Activated CD4-positive, CD25-positive, alpha-beta regulatory T cell treated with anti-CD3 and anti-CD28 coated beads, Interleukin-2, amount 50 U/mL, for 24 hours (primary cell): Measurements from ENCODE around the gene FAM153A.
A peak's percentile ranks its signal among the peaks of the same experiment; 100 is the strongest.
"Not testable (repeated sequence)": the region's sequence is repeated elsewhere in the genome, so short reads cannot be mapped to it uniquely, and the experiment has no call there.

ENCODE experiments used
- ATAC-seq, 2 donors: fragments of 150-1000 bp; cut with Tn5 transposase; one replicate each; pipeline ENCODE4 v1.10.0; 2021; ENCODE audit warnings: mild to moderate bottlenecking in 1 of 2, moderate library complexity in 1 of 2

The FAM153A gene

DNA sequence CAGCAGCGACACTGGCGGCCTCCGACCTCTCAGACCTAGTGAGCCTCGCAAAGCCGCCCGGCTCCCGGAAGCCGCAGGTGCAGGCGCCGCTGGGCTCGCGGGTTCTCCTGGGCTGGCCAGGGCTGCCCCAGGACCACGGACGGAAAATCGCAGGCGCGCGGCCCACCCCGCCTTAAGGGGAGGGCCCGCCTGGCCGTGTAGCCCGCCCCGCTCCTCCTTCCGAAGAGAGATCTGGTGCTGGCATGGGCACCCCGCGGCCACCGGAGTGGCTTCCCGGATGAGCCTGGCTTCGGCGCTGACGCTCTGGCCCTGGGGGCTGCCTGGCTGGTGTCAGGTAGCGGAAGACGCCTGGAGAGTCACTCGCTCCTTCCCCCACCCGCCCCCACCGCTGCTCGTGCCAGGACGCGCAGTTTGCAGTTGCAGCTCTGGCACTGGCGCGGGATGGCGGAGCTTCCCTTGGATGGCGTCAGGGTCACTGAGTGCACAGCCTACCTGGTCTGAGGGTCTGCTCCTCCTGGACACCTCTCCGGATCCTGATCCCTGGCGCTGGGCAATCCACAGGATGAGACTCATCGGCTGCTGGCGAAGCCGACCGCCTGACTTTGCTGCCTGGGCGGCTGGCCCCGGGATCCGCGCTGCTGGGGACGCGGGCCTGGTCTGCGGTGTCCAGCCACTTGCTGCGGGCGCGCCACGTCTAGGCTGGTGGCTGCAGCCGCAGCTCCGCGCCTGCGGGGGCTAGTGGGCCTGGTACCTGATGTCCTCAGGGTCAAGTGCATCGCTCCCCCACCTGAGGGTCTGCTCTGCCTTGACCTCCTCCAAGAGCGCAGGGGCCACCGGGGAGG lies at the start of gene FAM153A:
TSS of gene FAM153A (minus strand) at position 108 of the 842 bp plus-strand sequence.
- ATAC-seq: peak; percentile 97 to 98

DNA sequence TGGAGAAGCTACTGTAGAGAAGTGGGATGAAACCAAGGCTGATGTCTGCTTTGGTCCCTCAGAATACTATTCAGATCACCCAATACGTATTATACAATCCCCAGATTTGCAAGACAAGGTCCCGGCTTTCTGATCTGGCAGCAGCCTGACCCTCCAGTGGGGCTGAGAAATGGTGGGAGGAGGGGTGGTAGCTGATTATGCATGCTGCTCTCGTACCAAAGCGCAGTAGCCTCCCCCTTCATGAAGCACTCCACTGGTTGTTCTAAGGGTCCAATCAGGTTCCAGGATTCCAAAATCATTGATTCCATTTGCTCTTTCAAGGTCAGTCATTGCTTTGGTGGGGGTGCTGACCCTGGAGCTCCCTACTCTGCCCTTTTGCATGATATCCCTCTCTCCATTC lies 49.6 kb upstream of the FAM153A start:
- not testable (repeated sequence) for ATAC-seq

DNA sequence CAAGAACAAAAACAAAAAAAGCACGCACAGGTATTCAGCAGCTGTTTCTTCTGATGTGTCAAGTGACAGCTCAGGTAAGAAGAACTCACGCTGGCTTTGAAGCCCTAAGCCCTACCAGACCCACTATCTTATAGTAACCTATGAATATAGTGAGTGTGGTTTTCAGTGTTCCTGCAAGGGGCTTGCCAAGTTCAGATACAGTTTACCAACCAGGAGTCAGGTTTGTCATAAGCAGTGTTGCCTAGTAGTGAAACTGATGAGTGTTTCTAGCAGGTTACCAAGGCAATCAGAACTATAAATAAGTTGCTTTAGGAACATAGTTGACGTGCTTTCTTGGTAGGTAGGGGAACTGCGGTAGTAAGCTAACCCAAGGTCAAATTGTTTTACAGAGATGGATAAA lies 43.4 kb upstream of the FAM153A start:
- peak; percentile 98 to 99 for ATAC-seq

DNA sequence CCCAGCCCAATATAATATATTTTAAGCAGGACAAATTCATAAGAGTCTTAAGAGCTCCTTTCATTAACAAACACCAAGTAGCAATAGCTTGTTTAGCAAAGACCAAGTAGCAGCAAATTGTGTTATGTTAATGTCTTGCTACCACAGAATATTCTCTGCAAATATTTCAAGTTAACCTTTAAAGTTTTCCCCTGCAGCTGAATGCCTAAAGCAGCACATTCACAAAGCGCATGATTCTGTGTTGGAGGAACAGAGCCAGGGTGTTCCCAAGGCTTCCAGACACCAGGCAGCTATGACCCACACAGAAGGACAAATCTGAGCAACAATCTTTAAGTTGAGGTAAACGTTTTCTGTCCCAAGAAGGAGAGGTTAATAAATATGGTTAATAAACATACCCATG lies 42.1 kb upstream of the FAM153A start:
- not testable (repeated sequence) for ATAC-seq

DNA sequence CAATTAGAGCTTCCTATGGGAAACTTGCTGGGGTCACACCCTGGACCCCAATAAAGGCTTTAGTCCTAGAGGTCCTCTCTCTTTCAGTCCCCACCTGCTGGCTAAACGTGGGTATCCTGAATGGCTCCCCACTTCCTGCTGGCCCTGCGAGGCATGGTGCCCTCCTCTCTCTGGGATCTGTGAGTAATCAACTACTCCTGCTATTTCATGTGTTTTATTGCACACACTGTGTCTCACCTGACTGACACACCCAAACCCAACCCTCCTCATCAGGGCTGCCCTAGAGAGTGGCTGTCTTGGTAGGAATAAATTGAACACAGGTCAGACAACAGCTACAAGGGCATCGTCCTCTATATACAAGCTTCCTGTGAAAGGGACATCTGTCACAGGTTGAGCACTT lies 39.8 kb upstream of the FAM153A start:
- ATAC-seq: not testable (repeated sequence)

DNA sequence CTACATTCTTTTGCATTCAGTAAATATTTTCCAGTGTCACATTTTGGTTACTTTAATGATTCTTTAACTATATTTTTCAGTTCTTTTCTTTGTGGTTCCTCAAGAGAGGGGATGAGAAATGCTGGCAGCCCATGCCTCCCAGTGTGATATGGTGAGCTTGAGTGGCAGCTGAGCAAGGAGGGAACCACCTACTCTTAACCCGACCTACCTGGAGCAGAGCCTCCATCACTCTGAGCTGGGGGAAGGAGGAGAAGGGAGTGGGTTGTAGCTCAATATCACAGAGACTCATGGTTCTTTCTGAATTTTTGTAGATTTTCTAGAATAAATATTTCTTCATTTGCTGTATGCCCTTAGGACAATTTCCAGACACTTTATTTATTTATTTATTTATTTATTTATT lies 37.0 kb upstream of the FAM153A start:
- ATAC-seq: not testable (repeated sequence)

DNA sequence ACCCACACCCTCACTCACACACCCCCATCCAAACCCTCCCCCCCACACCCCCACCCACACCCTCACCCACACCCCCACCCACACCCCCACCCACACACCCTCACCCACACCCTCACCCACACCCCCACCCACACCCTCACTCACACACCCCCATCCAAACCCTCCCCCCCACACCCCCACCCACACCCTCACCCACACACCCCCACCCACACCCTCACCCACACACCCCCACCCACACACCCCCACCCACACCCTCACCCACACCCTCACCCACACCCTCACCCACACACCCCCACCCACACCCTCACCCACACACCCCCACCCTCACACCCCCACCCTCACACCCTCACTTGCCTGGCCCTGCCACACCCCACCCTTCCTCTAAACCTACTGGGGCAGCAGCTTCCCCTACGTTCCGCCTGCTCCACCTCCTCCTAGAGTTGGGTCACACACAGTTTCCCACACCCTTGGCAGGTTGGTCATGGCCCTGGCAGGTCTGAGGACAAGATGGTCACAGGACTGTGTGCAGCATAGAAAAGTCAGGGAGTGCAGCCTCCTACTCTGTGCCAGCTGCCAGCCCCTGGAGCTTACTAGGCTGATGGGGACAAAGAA lies 30.2 kb upstream of the FAM153A start:
- ATAC-seq: peak in 1 of 2 donors; percentile 6

DNA sequence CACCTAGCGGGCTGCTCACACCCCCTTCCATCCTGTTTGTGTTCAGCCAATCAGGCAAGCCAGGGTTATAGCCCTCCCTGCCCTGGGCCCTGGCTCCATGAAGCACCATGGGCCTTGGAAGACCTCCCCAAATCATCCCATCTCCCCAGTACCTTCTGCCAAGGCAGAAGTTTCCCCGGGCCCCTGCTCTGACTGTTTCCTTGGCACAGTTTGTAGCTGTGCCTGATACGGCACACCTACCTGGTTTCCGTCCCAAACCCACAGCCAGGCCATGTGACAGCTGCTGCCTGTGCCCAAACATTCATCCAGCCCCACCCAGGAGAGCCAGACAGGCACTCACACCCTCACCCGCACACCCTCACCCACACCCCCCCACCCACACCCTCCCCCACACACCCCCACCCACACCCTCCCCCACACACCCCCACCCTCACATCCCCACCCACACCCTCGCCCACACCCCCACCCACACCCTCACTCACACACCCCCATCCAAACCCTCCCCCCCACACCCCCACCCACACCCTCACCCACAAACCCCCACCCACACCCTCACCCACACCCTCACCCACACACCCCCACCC lies 29.6 kb upstream of the FAM153A start:
- not testable (repeated sequence) for ATAC-seq

DNA sequence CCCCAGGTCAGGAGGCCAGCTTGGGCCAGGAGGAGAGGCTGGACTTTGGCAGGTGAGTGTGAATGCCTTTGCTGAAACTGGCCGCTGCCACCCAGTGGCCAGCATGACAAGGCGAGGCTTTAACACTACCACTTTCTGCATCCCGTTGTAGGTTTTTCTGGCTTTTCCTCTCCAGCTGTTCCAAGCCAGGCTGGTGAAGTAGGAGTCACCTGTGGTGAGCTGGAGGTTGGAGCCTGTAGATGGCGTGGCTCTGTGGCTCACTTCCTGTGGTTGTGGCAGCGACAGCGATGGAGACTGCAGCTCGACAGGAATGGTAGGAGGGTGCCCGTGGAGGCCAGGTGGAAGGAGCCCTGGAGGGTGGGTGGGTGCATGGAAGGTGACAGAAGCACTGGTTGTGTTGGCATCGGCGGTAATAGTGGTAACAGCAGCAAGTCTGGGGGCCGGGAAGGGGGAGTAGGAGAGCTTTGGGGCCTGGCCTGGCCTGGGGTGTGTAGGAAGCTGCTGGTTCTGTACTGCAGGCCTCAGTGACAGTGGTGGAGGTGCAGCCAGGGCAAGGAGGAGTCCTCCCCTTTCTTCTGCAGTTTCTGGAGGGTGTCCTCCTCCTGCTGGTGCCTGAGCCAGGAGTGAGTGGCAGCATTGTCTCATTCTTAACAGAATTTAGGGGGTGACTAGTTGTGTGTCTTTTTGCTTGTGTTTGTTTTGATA lies 26.7 kb upstream of the FAM153A start:
- ATAC-seq: peak; percentile 83 to 86

DNA sequence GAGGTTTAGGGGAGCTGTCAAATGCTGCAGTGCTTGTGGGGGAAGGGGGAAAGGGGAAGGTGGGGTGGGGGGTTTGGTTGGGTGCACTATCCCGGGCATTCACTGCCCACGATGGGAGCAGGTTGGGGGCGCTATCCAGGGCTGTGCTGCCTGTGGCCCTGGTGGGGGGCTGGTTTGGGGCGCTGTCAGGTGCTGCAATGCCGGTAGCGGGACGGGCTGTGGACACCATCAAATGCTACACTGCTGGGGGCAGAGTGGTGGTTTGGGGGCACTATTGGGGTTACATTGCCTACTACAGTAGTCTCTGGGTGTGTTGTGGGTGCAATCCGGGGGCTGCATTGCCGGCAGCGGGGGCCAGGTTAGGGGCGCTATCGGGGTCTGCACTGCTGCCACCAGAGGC lies 25.7 kb upstream of the FAM153A start:
- ATAC-seq: not testable (repeated sequence)

DNA sequence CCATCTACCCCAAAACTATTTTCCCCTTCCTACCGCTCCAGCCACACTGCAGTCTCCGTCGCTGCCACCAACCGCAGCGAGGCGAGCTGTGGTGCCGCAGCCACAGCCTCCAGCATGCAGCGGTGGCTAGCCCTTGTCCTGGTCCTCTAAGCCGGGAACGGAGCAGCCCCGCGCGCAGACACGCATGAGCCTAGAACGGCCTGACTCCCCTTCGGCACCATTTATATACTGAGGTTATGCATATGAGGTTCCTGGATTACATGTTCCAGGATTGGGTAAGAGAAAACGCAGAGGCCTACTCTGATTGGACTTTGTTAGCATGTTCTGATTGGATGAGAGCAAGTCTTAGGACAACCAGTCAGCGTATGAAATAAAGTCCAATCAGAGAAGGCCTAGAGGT lies 24.6 kb upstream of the FAM153A start:
- ATAC-seq: not testable (repeated sequence)

DNA sequence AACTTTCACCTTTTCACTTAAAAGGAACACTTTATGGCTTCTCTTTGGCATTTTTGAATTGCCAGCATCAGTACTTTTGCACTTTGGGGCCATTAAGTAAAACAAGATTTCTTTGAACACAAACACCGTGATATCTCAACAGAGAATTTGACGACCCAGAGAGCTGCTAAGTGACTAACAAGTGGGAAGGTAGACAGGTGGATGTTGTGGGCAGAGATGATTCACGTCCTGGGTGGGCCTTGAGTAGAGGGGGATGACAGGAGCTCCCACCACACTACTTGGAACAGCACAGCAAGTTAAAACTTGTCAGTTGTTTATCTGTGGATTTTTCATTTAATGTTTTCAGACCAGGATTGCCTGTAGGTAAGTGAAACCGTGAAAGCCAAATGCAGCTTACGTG lies 18.7 kb upstream of the FAM153A start:
- ATAC-seq: peak; percentile 94

DNA sequence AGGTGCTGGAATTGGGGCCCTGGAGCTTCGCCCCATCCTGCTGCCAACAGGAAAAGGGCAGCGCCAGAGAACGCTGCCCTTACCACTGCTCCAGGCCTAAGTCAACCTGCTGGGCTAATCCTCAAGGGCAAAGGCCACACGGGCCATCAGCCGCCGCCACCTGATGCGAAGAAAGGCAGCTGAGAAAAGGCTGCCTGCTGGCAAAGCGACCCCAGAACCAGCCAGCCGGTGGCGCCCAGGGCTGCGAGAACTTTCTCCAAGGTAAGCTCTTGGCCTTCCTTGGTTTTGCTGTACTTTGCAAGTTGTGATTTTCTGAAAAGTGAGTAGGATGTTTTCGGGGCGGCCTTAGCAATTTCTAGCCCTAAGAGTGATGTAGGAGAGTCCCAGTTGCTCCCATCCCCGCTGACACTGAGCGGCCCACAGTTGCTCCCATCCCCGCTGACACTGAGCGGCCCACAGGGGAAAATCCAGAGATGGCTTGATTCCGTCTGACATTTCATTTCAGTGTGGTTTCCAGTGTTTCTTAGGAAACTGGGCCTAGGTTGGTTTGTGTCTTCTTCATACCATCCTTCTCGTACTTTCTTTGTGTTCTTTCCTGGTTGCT lies 15.6 kb upstream of the FAM153A start:
- ATAC-seq: not testable (repeated sequence)

DNA sequence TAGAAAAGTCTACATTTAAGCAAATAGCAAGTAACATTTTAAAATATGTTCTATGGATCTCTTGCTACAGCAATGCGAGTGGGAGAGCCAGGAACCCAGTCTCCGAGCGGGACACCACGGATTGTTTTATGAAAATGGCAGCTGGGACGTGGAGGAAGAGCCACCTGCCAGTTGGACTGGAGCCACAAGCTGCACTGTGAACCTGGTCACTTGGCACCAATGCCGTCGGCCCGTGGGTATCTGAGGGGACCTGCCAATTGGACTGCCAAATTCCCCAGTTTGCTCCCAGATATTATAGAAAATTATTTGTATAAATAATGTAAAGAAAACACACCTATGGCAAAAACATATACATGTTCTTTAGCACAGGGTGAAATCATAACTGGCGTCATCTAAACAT lies 10.6 kb upstream of the FAM153A start:
- not testable (repeated sequence) for ATAC-seq

DNA sequence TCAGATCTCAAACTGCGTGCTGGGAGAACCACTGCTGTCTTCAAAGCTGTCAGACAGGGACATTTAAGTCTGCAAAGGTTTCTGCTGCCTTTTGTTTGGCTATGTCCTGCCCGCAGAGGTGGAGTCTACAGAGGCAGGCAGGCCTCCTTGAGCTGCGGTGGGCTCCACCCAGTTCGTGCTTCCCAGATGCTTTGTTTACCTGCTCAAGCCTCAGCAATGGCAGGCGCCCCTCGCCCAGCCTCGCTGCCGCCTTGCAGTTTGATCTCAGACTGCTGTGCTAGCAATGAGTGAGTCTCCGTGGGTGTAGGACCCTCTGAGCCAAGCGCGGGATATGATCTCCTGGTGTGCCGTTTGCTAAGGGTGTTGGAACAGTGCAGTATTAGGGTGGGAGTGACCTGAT lies 8.9 kb upstream of the FAM153A start:
- not testable (repeated sequence) for ATAC-seq

DNA sequence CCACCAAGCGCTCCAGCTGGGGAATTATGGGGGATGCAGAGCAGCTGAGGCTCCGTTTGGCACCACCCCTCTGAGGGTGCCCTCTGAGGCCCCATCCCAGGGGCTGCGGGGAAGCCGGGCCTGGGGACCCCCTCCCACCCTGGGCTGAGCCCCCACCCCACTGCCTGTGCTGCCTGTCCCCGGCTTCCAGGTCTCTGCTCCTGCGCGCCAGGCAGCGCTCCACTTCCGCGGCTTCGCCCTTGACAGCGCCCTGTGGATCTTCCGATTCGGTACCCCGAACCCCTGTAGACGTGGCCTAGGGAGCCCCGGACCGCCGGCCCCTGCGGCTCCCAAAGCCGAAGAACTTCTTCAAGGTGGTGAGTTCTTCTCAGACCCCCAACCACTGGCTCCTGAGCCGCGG lies 530 bp downstream of the FAM153A start:
- not testable (repeated sequence) for ATAC-seq

DNA sequence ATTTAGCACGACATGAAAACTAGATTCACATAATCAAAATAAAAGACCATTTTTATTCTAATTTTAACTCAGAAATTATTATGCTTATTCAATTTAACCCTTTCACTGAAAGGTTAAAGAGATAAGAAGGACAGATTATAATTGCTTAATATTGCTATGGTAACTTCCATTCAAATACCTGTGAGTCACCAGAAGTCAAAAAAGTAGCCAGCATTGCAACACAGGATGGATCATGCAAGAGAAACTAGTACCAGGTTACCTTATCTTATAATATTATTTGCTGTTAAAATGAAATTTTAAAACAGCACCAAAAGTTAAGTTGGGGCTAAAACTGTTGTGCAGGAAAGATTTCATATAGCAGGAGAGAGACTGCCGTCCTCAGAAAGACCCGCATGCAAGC lies 11.5 kb downstream of the FAM153A start:
- ATAC-seq: not testable (repeated sequence)

DNA sequence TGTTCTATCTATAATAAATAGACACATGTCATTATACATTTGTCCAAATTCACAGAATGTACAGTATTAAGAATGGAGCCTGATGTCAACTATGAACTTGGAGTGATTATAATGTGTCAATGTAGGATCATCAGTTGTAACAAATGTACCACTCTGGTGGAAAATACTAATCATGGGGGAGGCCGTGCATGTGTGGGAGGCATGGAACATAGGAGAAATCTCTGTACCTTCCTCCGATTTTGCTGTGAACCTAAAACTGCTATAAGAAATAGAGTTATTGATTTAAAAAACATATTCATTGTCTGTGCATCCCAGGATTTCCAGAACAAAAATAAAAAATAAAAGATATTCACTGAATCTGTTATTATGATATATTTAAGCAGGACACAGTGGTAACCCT lies 12.1 kb downstream of the FAM153A start:
- ATAC-seq: not testable (repeated sequence)

DNA sequence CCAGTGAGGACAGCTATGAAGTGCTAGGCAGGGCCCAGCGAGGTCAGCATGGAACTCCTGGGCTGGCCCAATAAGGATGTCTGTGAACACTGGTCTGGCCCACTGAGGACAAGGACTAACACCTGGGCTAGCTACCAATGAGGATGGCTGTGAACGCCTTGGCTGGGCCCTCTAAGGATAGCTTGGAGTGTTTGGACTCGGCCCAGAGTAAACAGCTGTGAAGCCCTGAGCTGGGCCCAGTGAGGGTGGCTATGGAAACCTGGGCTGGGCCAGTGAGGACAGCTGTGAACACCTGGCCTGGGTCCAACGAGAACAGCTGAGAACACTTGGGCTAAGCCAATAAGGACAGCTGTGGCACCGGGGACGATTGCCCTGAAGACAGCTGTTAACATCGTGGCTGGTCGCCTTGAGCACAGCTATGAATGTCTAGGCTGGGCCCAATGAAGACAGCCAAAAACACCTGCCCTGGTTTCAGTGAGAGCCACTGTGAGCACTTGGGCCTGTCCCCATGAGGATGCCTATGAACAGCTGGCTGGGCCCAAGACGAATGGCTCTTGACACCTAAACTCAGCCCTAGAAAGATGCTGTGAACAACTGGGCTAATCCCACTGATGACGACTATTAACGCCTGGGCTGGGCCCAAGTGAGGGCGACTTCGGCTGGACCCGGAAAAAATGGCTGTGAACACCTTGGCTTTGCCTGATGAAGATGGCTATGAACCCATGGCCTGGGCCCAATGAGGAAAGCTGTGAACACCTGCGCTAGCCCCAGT lies 18.8 kb downstream of the FAM153A start:
- not testable (repeated sequence) for ATAC-seq

DNA sequence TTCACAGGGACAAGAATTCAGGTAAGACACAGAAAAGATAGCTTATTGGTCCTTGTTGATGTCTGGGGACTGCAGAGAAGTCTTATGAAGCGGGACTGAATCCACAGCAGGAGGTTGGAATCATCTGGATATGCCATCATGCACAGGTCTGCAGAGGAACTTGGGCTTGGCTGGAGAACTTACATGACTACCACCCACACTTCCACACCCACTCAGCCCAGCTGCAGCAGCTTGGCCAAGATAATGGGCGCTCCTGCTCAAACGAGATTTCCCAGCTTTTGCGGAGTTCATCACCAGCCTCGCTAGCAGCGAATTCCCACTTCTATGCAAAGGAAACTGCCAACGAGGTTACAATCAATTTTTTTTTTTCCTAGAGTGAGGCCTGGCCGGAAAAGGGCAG lies 21.7 kb downstream of the FAM153A start:
- ATAC-seq: not testable (repeated sequence)

DNA sequence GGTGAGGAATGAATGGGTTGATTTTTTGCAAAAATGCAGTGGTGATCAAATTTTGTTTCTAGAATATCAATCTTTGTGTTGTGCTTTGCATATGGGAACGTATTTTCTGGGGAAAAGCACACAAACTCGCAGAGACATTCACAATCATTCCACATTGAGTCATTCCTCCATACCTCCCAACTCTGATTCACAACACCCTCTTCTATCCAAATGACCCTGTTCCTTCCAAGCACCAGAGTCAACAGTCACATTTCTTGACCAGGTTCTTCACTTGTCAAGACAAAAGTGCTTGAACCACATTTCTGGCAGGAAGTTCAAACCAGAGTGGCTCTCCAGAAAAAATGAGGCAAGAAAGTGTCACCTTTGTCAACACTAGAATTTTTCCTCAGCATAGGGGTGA lies 35.3 kb downstream of the FAM153A start:
- ATAC-seq: not testable (repeated sequence)

DNA sequence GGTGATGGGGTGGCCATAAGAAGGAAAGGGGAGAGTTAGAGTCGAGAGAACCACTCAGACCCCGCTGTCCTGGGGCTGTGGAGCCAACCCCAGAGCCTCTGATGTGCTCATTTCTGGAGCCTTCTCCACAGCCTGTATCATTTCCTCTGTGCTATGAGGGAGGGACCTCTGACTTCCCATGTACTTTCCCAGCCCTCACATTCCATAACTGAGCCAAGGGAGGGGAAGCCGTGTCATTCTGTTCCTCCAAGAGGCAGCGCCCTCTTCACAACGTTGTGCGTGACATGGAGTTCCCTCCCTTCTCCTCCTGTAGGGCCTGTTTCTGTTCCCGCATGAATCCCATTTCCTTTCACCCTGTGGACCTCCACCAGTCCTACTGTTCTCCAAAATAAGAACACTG lies 57.8 kb downstream of the FAM153A start:
- ATAC-seq: not testable (repeated sequence)
